OCI-LY3 (cell line): Measurements from ENCODE around the gene DNMT1.

ENCODE experiments used
- H2AFZ ChIP-seq: fragments of 200-600, 300-600 bp; shearing (Covaris generic); 2 replicates; pipeline ENCODE4 v1.6.0; 2014; ENCODE audit warnings: antibody characterized with exemption, low read depth, low read length
- H3K27ac ChIP-seq: fragments of 200-600, 300-600 bp; sonication (generic); 2 replicates; pipeline ENCODE4 v1.5.1; 2014; ENCODE audit warnings: mild to moderate bottlenecking, low read length, moderate library complexity, mixed read lengths
- H3K27me3 ChIP-seq: fragments of 200-600, 300-600 bp; sonication (generic); 2 replicates; pipeline ENCODE4 v1.6.1; 2014; ENCODE audit warnings: low read depth, low read length, mixed read lengths
- H3K36me3 ChIP-seq: fragments of 200-600, 300-600 bp; sonication (generic); replicated peaks from 2 replicates; pipeline ENCODE3; 2014; ENCODE audit warnings: low read depth, low read length, mixed read lengths
- H3K4me1 ChIP-seq: fragments of 300-600, 200-600 bp; sonication (generic); 2 replicates; pipeline ENCODE4 v1.6.1; 2014; ENCODE audit warnings: low read length, mixed read lengths
- H3K4me2 ChIP-seq: fragments of 200-600, 300-600 bp; sonication (generic); 2 replicates; pipeline ENCODE4 v1.6.1; 2014; ENCODE audit warnings: low read length, mixed read lengths
- H3K4me3 ChIP-seq: fragments of 300-600, 200-600 bp; sonication (generic); 2 replicates; pipeline ENCODE4 v1.5.1; 2014; ENCODE audit warnings: antibody characterized with exemption, mild to moderate bottlenecking, low read length, moderate library complexity
- H3K79me2 ChIP-seq: fragments of 300-600, 200-600 bp; shearing (Covaris generic); 2 replicates; pipeline ENCODE4 v1.6.1; 2014; ENCODE audit warnings: mild to moderate bottlenecking, low read length, mixed read lengths
- H3K9ac ChIP-seq: fragments of 300-600, 200-600 bp; shearing (Covaris generic); 2 replicates; pipeline ENCODE4 v1.6.0; 2014; ENCODE audit warnings: mild to moderate bottlenecking, low read length, moderate library complexity
- H3K9me3 ChIP-seq: fragments of 200-600, 300-600 bp; shearing (Covaris generic); 2 replicates; pipeline ENCODE4 v1.6.1; 2014; ENCODE audit warnings: low read length, mixed read lengths; ENCODE audit not compliant: insufficient read depth
- H4K20me1 ChIP-seq: fragments of 200-600, 300-600 bp; sonication (generic); 2 replicates; pipeline ENCODE4 v1.6.1; 2016; ENCODE audit warnings: low read length, mixed read lengths; ENCODE audit not compliant: insufficient read depth
- CTCF ChIP-seq: fragments of 200-600, 300-600 bp; sonication (generic); IDR thresholded peaks from 2 replicates; pipeline ENCODE4 v1.5.1; 2014; ENCODE audit warnings: antibody characterized with exemption, low read length, low read depth
- EZH2phosphoT487 ChIP-seq: fragments of 200-600 bp; shearing (Covaris generic); IDR thresholded peaks from 2 replicates; pipeline ENCODE4 v1.6.1; 2018; ENCODE audit warnings: antibody characterized with exemption, mixed run types, low read depth

DNMT1 gene

GRCh38 chr19:10085641-10086590 lies 108.8 kb downstream of the DNMT1 start, which contains the start of gene SHFL:
Gene SHFL, plus strand, starts transcription at chr19:10086317. Its CDS starts 111 bp downstream, at chr19:10086428.
- Histone ChIP-seq H3K4me2 (peak within 1 kb of the TSS; percentile 86), H4K20me1 (no peaks in the 10 kb centered on the region), H3K27ac (peak within 1 kb of the TSS; percentile 21; the same call in 1 of the 2 replicates), H3K36me3 (peaks cover 7% of the 10 kb centered on the region), H3K4me1 (peaks cover 9% of the 10 kb centered on the region), H3K9ac (peak within 1 kb of the TSS; percentile 90), H3K27me3 (no peaks in the 10 kb centered on the region), H3K79me2 (peaks cover 13% of the 10 kb centered on the region; the same call in 1 of the 2 replicates), H2AFZ (peak within 1 kb of the TSS; percentile 82), H3K4me3 (peak within 1 kb of the TSS; percentile 91), H3K9me3 (no peaks in the 10 kb centered on the region)
- TF ChIP-seq CTCF (no peak), EZH2phosphoT487 (no peak)

GRCh38 chr19:10084803-10085202 lies 110.0 kb downstream of the DNMT1 start:
- no peak overlapping the region for H3K4me2 ChIP-seq

GRCh38 chr19:10083911-10084310 lies 110.8 kb downstream of the DNMT1 start:
- H3K4me3 ChIP-seq, result no peak overlapping the region
- no peaks in the 10 kb centered on the region for H4K20me1 ChIP-seq
- no peak overlapping the region for H3K4me2 ChIP-seq
- peaks cover 13% of the 10 kb centered on the region; the same call in 1 of the 2 replicates for H3K79me2 ChIP-seq
- H3K36me3 ChIP-seq, result peaks cover under 1% of the 10 kb centered on the region
- H3K4me1 ChIP-seq, result peaks cover 9% of the 10 kb centered on the region
- no peaks in the 10 kb centered on the region for H3K27me3 ChIP-seq
- no peak overlapping the region for H3K9ac ChIP-seq
- no peak for TF ChIP-seq EZH2phosphoT487
- TF ChIP-seq CTCF, result no peak
- no peak overlapping the region for H2AFZ ChIP-seq
- no peak overlapping the region for H3K27ac ChIP-seq
- H3K9me3 ChIP-seq, result no peaks in the 10 kb centered on the region

More at GRCh38 chr19:10084803-10085202, 110.0 kb downstream of the DNMT1 start:
- Histone ChIP-seq H3K4me3 (no peak overlapping the region), H4K20me1 (no peaks in the 10 kb centered on the region), H3K4me1 (peaks cover 9% of the 10 kb centered on the region), H2AFZ (0 out of 2 replicates have a peak overlapping the region, but pooled peaks have one; percentile 82), H3K27me3 (no peaks in the 10 kb centered on the region), H3K27ac (no peak overlapping the region), H3K36me3 (peaks cover 7% of the 10 kb centered on the region), H3K9me3 (no peaks in the 10 kb centered on the region), H3K9ac (no peak overlapping the region), H3K79me2 (peaks cover 13% of the 10 kb centered on the region; the same call in 1 of the 2 replicates)
- TF ChIP-seq CTCF, result no peak
- no peak for TF ChIP-seq EZH2phosphoT487
